H1 (cell line): ENCODE results near the gene BRPF1. TPM values are rescaled to one million over a fixed set of nuclear protein-coding genes. Genes with fewer than 3 reads are reported as not detected.

Experiments
- CTCF ChIA-PET: fragments of 300-600 bp; sonication (Branson Sonifier 250); formaldehyde crosslinking; loops from one replicate; lab custom pipeline; 2021; ENCODE audit not compliant: partially characterized antibody; lab: Charles Lee
- POLR2A ChIA-PET: fragments of 300-600 bp; sonication (Branson Sonifier 250); formaldehyde crosslinking; loops from one replicate; lab custom pipeline; 2021; ENCODE audit warnings: inconsistent platforms; ENCODE audit not compliant: partially characterized antibody; lab: Charles Lee
- DNase-seq, 2 experiments: peaks; one replicate each; pipeline versions ENCODE4 v3.0.0 to v3.0.0-alpha.2; 2010 to 2022; ENCODE audit warnings: low spot score in 2 of 2, low read depth in 1 of 2, mixed read lengths in 1 of 2
- FAIRE-seq: peaks from 2 replicates; lab custom pipeline; 2011; peaks lifted over from hg19 to GRCh38; lab: Jason Lieb, UNC
- H2AFZ ChIP-seq: 2 replicates; pipeline ENCODE4 v1.8.1; 2012; ENCODE audit warnings: low read length, inconsistent platforms
- H2AK5ac ChIP-seq: 2 replicates; pipeline ENCODE4 v1.6.1; 2013; ENCODE audit warnings: low read depth, low read length
- H2BK120ac ChIP-seq: replicated peaks from 2 replicates; pipeline ENCODE3; 2013; ENCODE audit warnings: low read depth, low read length, inconsistent platforms
- H2BK12ac ChIP-seq: 2 replicates; pipeline ENCODE4 v1.6.1; 2013; ENCODE audit warnings: low read depth, low read length
- H2BK15ac ChIP-seq: 2 replicates; pipeline ENCODE4 v1.6.1; 2013; ENCODE audit warnings: low read length
- H2BK20ac ChIP-seq: 2 replicates; pipeline ENCODE4 v1.6.1; 2013; ENCODE audit warnings: low read length
- H2BK5ac ChIP-seq: 2 replicates; pipeline ENCODE4 v1.6.1; 2013; ENCODE audit warnings: low read depth, low read length
- H3K14ac ChIP-seq: 2 replicates; pipeline ENCODE4 v1.6.1; 2013; ENCODE audit warnings: inconsistent platforms; ENCODE audit not compliant: insufficient read length
- H3K18ac ChIP-seq: 2 replicates; pipeline ENCODE4 v1.6.1; 2013; ENCODE audit warnings: low read length; ENCODE audit errors: extremely low read depth
- H3K23ac ChIP-seq: 2 replicates; pipeline ENCODE4 v1.6.1; 2013; ENCODE audit warnings: inconsistent platforms; ENCODE audit not compliant: insufficient read length
- H3K23me2 ChIP-seq: 2 replicates; pipeline ENCODE4 v1.6.1; 2013; ENCODE audit warnings: low read depth, low read length
- H3K27ac ChIP-seq: 2 replicates; pipeline ENCODE4 v1.6.1; 2011; ENCODE audit warnings: low read depth, low read length, inconsistent platforms
- H3K27me3 ChIP-seq, 4 experiments: replicated peaks in 1 of 4; 1 replicate in 1 of 4; 2 replicates in 3 of 4; pipeline versions ENCODE4 v1.6.1 to v1.8.1; 2011 to 2013; ENCODE audit warnings: low read length in 3 of 4, mild to moderate bottlenecking in 3 of 4, inconsistent platforms in 2 of 4, mixed read lengths in 2 of 4, moderate library complexity in 1 of 4; ENCODE audit not compliant: control insufficient read depth in 3 of 4, insufficient read depth in 3 of 4; ENCODE audit errors: extremely low read depth in 1 of 4
- H3K36me3 ChIP-seq, 4 experiments: 2 replicates each; pipeline versions ENCODE4 v1.6.1 to v1.8.1; 2011 to 2013; ENCODE audit warnings: mild to moderate bottlenecking in 4 of 4, low read length in 3 of 4, moderate library complexity in 2 of 4, control low read depth in 1 of 4, inconsistent platforms in 1 of 4; ENCODE audit not compliant: insufficient read depth in 4 of 4, control insufficient read depth in 2 of 4
- H3K4ac ChIP-seq: replicated peaks from 2 replicates; pipeline ENCODE3; 2013; ENCODE audit warnings: low read length, low read depth, mixed read lengths, inconsistent platforms; ENCODE audit not compliant: insufficient read length
- H3K4me1 ChIP-seq, 4 experiments: replicated peaks in 1 of 4; 1 replicate in 1 of 4; 2 replicates in 3 of 4; pipeline versions ENCODE4 v1.6.1 to v1.8.1; 2011 to 2013; ENCODE audit warnings: low read length in 3 of 4, inconsistent platforms in 2 of 4, mixed read lengths in 1 of 4; ENCODE audit not compliant: insufficient read depth in 4 of 4, control insufficient read depth in 3 of 4
- H3K4me2 ChIP-seq, 2 experiments: 2 replicates each; pipeline versions ENCODE4 v1.6.1 to v1.8.1; 2011 to 2013; ENCODE audit warnings: low read depth in 2 of 2, low read length in 2 of 2, control low read depth in 1 of 2, inconsistent platforms in 1 of 2, mild to moderate bottlenecking in 1 of 2; ENCODE audit not compliant: insufficient read depth in 1 of 2
- H3K4me3 ChIP-seq, 4 experiments: fragments of 200-600, 300-600 bp in 1 of 4; sonication (generic), shearing (Covaris generic), sonication (Bioruptor Twin) in 1 of 4; 2 replicates each; pipeline versions ENCODE4 v1.5.1 to v1.8.1; 2011 to 2016; ENCODE audit warnings: low read length in 4 of 4, low read depth in 3 of 4, control low read depth in 2 of 4, inconsistent platforms in 2 of 4, mild to moderate bottlenecking in 2 of 4, mixed read lengths in 1 of 4, moderate library complexity in 1 of 4; ENCODE audit not compliant: insufficient read depth in 2 of 4; ENCODE audit errors: extremely low read depth in 1 of 4
- H3K56ac ChIP-seq: replicated peaks from 2 replicates; pipeline ENCODE3; 2013; ENCODE audit warnings: low read depth, mild to moderate bottlenecking, mixed read lengths, low read length, inconsistent platforms; ENCODE audit not compliant: insufficient read length
- H3K79me1 ChIP-seq: 2 replicates; pipeline ENCODE4 v1.6.1; 2013; ENCODE audit warnings: low read depth, low read length, control low read depth
- H3K79me2 ChIP-seq, 2 experiments: 2 replicates each; pipeline versions ENCODE4 v1.6.1 to v1.8.1; 2012 to 2013; ENCODE audit warnings: low read length in 2 of 2, mild to moderate bottlenecking in 2 of 2, inconsistent platforms in 1 of 2; ENCODE audit not compliant: insufficient read depth in 2 of 2, control insufficient read depth in 1 of 2
- H3K9ac ChIP-seq, 4 experiments: replicated peaks in 1 of 4; 1 replicate in 1 of 4; 2 replicates in 3 of 4; pipeline versions ENCODE4 v1.6.1 to v1.8.1; 2011 to 2013; ENCODE audit warnings: low read depth in 3 of 4, low read length in 3 of 4, control low read depth in 2 of 4, mild to moderate bottlenecking in 2 of 4, moderate library complexity in 2 of 4, inconsistent platforms in 1 of 4; ENCODE audit errors: extremely low read depth in 1 of 4
- H3K9me3 ChIP-seq, 2 experiments: 2 replicates each; pipeline versions ENCODE4 v1.6.1 to v1.8.1; 2012 to 2013; ENCODE audit warnings: mild to moderate bottlenecking in 2 of 2, moderate library complexity in 2 of 2, control low read depth in 1 of 2, inconsistent platforms in 1 of 2, low read depth in 1 of 2, low read length in 1 of 2, mixed read lengths in 1 of 2; ENCODE audit not compliant: insufficient read depth in 2 of 2
- H4K20me1 ChIP-seq, 2 experiments: replicated peaks in 1 of 2; 2 replicates each; pipeline versions ENCODE3 to v1.8.1; 2011 to 2013; ENCODE audit warnings: inconsistent platforms in 2 of 2, low read length in 2 of 2, mild to moderate bottlenecking in 1 of 2; ENCODE audit not compliant: insufficient read depth in 2 of 2, control insufficient read depth in 1 of 2
- H4K5ac ChIP-seq: 2 replicates; pipeline ENCODE4 v1.6.1; 2013; ENCODE audit warnings: low read length, low read depth, mixed read lengths, inconsistent platforms; ENCODE audit not compliant: insufficient read length
- H4K8ac ChIP-seq: 2 replicates; pipeline ENCODE4 v1.8.0; 2013; ENCODE audit warnings: mild to moderate bottlenecking, moderate library complexity, low read length, inconsistent platforms; ENCODE audit not compliant: insufficient read depth; ENCODE audit errors: extremely low read depth
- H4K91ac ChIP-seq: replicated peaks from 2 replicates; pipeline ENCODE3; 2013; ENCODE audit warnings: low read length, mixed read lengths, inconsistent platforms; ENCODE audit not compliant: insufficient read length
- CBX8 ChIP-seq: fragments of 300-800, 300-1000 bp; sonication (generic); IDR thresholded peaks from 2 replicates; pipeline ENCODE4 v1.7.1; 2016; ENCODE audit warnings: low read depth, low read length, borderline replicate concordance
- CHD1 ChIP-seq: IDR thresholded peaks from 2 replicates; pipeline ENCODE4 v1.6.1; 2012; ENCODE audit warnings: low read depth, low read length, improper control_type of control experiment
- CTBP2 ChIP-seq: IDR thresholded peaks from 2 replicates; pipeline ENCODE4 v1.7.0; 2011; ENCODE audit warnings: borderline replicate concordance, mild to moderate bottlenecking, moderate library complexity, mixed read lengths, low read length; ENCODE audit not compliant: insufficient read depth, insufficient read length
- NRF1 ChIP-seq: IDR thresholded peaks from 2 replicates; pipeline ENCODE4 v1.6.1; 2011; ENCODE audit warnings: mild to moderate bottlenecking, low read depth, low read length, improper control_type of control experiment
- SAP30 ChIP-seq: fragments of 300-600 bp; sonication (generic); IDR thresholded peaks from 2 replicates; pipeline ENCODE4 v1.7.1; 2012; ENCODE audit warnings: low read length, moderate library complexity, mild to moderate bottlenecking, inconsistent platforms; ENCODE audit not compliant: insufficient read depth, insufficient replicate concordance
- SP4 ChIP-seq: IDR thresholded peaks from 2 replicates; pipeline ENCODE4 v1.6.1; 2012; ENCODE audit warnings: low read length, inconsistent platforms
- TEAD4 ChIP-seq: IDR thresholded peaks from 2 replicates; pipeline ENCODE4 v1.6.1; 2012; ENCODE audit warnings: low read depth, low read length, inconsistent platforms, mixed read lengths
- YY1 ChIP-seq: IDR thresholded peaks from 2 replicates; pipeline ENCODE4 v1.6.1; 2011; ENCODE audit warnings: low read depth, mild to moderate bottlenecking, low read length
- WGBS, 2 experiments: shearing (Covaris generic) in 1 of 2; methylation state at CpG; one replicate each; pipeline versions ENCODE4 v1.1.6 to v1.1.7; 2013 to 2015; ENCODE audit warnings: low lambda C conversion rate in 2 of 2, mixed read lengths in 2 of 2, inconsistent platforms in 1 of 2, low coverage in 1 of 2, missing lambda C conversion rate in 1 of 2; ENCODE audit not compliant: insufficient replicate concordance in 2 of 2, insufficient coverage in 1 of 2, insufficient read length in 1 of 2; ENCODE audit errors: extremely low coverage in 1 of 2, missing lambda C conversion rate in 1 of 2; 5-methylcytosine and 5-hydroxymethylcytosine counted together
- polyA plus RNA-seq, 7 experiments: library from polyadenylated mRNA; depleted of rRNA in 3 of 7; stranded (reverse) in 5 of 7; unstranded in 2 of 7; fragments of >200 nt in 5 of 7; fragments of 200-250 nt in 2 of 7; gene quantifications; 1 replicate in 5 of 7; 2 replicates in 1 of 7; 4 replicates in 1 of 7; pipeline versions ENCODE4 v1.2.1 to v1.2.3, GENCODE V29; 2011 to 2013; ENCODE audit warnings: missing spikeins in 2 of 7, mixed read lengths in 2 of 7
- total RNA-seq: library from RNA; stranded (reverse); fragmentation: NEBNext Ultra II Directional; extraction: Animal tissue kit (Norgen Biotek cat#: 25700); gene quantifications from 2 replicates; pipeline ENCODE4 v1.2.1, GENCODE V29; 2021
- TF ChIP-seq, protein P1 (sequence below), 3 experiments: IDR thresholded peaks; 1 replicate in 2 of 3; 2 replicates in 1 of 3; pipeline versions ENCODE4 v1.5.1 to v1.6.1; 2011; ENCODE audit warnings: low read length in 3 of 3, mild to moderate bottlenecking in 3 of 3, inconsistent platforms in 2 of 3, low read depth in 1 of 3, moderate library complexity in 1 of 3; ENCODE audit not compliant: insufficient read depth in 1 of 3; ENCODE audit errors: control extremely low read depth in 1 of 3

BRPF1 gene
- total and polyA plus RNA-seq, 2 of the 8 experiments (the other 6 are each of a cell fraction or from before 2014, with no cell fraction given), result 11.3 to 21.7 TPM

DNA sequence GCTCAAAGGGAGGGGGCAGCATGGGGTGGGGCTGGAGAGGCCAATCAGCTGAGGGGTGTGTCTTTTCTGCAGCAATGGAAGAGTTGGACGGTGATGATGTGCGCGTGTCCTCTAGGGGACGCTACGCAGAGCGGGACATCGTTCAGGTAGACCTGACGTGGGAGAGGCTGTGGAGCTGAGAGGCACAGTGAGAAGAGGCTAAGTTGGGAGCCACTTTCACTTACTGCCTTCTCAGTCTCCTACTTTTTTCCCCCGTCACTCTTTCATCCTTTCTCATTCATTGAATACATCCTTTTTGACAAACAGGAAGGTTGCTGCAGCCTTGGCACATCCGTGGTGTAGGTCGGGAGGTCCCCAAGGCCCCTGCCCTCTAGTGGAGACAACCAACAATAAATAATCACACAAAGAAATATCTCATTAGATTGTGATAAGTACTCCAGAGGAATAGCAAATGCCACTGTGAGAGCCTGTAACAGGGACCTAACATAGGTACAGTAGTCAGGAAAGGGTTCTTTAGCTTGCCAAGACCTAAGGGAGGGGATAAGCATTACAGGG, 4.4 kb upstream of the BRPF1 start:
- Histone ChIP-seq H3K9me3 (no peaks in the 10 kb centered on the region), H2AFZ (peak overlapping the region; percentile 99), H3K27ac (0 out of 2 replicates have a peak overlapping the region, but pooled peaks have one; percentile 38), H3K56ac (no peak overlapping the region), H3K79me2 (peaks cover 1 to 3% of the 10 kb centered on the region in 2 experiments; a peak in 2 of 4 replicates), H3K4me2 (peak overlapping the region; percentile 20 to 88), H3K18ac (0 out of 2 replicates have a peak overlapping the region, but pooled peaks have one; percentile 2), H3K27me3 (no peaks in the 10 kb centered on the region), H3K23ac (no peak overlapping the region), H2BK5ac (no peak overlapping the region; the same call in 1 of the 2 replicates), H3K14ac (no peak overlapping the region), H2BK15ac (0 out of 2 replicates have a peak overlapping the region, but pooled peaks have one; percentile 88), H3K4me1 (no peaks in the 10 kb centered on the region; a peak in 3 of 7 replicates), H2BK20ac (no peak overlapping the region), H4K91ac (no peak overlapping the region), H2BK12ac (0 out of 2 replicates have a peak overlapping the region, but pooled peaks have one; percentile 1), H3K9ac (no peak overlapping the region), H4K20me1 (no peaks in the 10 kb centered on the region), H3K79me1 (no peaks in the 10 kb centered on the region; the same call in 1 of the 2 replicates), H3K4ac (no peak overlapping the region), H4K5ac (peak overlapping the region; percentile 31), H3K4me3 (peak overlapping the region; percentile 21 to 52 (median 47); a peak in 7 of 8 replicates), H3K23me2 (peaks cover 9% of the 10 kb centered on the region), H3K36me3 (no peaks in the 10 kb centered on the region), H2AK5ac (no peak overlapping the region), H4K8ac (no peak overlapping the region), H2BK120ac (no peak overlapping the region)
- FAIRE-seq (peak; percentile 48), DNase-seq (peak; percentile 64 to 89)
- 1% methylated on average over 11 of the region's 11 CpGs; no CpG with 5 or more reads in 1 of the 2 experiments for WGBS, 2 experiments
- CTCF ChIA-PET, result interaction anchor here (0.5 to 8.6 kb wide), 56 partner anchors 10 to 592 kb away, joined by 3 to 109 read pairs (median 4); partner anchors contain the start of genes CPNE9 and OGG1
- POLR2A ChIA-PET, result interaction anchor here (0.7 to 8.4 kb wide), 7 partner anchors 10 to 330 kb away, joined by 3 to 60 read pairs (median 3); partner anchors contain the start of genes ARPC4, OGG1 and SETD5
- peak; percentile 52; the same call in 1 of the 2 replicates for TF ChIP-seq YY1
- no peak for TF ChIP-seq CHD1
- TF ChIP-seq SAP30, result no peak
- TF ChIP-seq, protein P1, sequence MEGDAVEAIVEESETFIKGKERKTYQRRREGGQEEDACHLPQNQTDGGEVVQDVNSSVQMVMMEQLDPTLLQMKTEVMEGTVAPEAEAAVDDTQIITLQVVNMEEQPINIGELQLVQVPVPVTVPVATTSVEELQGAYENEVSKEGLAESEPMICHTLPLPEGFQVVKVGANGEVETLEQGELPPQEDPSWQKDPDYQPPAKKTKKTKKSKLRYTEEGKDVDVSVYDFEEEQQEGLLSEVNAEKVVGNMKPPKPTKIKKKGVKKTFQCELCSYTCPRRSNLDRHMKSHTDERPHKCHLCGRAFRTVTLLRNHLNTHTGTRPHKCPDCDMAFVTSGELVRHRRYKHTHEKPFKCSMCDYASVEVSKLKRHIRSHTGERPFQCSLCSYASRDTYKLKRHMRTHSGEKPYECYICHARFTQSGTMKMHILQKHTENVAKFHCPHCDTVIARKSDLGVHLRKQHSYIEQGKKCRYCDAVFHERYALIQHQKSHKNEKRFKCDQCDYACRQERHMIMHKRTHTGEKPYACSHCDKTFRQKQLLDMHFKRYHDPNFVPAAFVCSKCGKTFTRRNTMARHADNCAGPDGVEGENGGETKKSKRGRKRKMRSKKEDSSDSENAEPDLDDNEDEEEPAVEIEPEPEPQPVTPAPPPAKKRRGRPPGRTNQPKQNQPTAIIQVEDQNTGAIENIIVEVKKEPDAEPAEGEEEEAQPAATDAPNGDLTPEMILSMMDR (IDR thresholded peaks at IDR 0.05; ENCODE audit: control extremely low read depth in 1 of 3, insufficient read depth in 1 of 3, low read depth in 1 of 3, low read length in 3 of 3), result peak; percentile 87 to 99 (median 94)
- TF ChIP-seq CBX8, result no peak
- TF ChIP-seq TEAD4, result no peak; the same call in 1 of the 2 replicates
- no peak for TF ChIP-seq NRF1
- no peak for TF ChIP-seq CTBP2
- no peak for TF ChIP-seq SP4
